NCI-H1930 (cell line): ENCODE results near the gene OVAAL.
"Not testable (repeated sequence)": the region's sequence is repeated elsewhere in the genome, so short reads cannot be mapped to it uniquely, and the experiment has no call there.

ENCODE experiments used
- DNase-seq, 2 experiments: peaks; one replicate each; lab custom pipeline; 2025; lab: John Stamatoyannopoulos, UW

The OVAAL gene

DNA sequence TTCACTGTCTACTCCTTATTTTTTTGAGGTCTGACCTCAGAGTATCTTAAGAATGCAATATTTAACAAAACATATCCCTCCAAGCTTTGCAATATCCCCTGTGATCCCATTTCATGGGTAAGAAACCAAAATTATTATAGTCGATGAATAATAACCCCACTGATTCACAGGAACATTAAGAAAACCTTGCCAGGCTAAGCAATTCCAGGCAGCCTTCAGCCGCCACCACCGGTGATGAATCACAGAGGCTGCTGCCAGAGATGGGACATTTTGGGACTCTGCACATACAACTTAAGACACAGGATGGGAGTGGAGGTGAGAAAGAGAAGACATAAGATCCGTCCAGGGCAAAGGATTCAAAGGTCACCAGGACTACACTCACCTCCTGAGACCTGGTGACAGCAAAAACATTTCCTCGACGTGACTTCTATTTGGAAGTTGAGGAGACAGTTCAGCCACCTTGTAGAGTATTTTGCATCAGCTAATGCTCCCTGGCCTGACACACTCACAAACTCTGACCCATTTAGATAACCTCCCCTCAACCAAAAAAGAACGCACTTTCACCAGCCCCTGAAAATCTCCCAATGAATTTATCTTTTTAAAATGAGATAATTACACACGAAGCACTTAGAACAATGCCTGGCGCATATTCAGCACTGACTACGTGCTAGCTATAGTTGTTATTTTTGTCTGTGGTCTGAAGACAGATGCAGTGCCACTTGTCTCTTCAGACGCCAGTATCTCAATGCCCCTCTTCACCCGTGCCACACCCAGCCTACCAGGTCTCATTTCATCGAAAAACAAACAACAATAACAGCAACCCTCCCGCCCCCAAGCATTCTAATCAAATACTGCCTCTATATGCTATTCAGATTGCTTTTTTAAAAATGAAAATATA lies 17.8 kb upstream of the OVAAL start:
- DNase-seq: no peak

DNA sequence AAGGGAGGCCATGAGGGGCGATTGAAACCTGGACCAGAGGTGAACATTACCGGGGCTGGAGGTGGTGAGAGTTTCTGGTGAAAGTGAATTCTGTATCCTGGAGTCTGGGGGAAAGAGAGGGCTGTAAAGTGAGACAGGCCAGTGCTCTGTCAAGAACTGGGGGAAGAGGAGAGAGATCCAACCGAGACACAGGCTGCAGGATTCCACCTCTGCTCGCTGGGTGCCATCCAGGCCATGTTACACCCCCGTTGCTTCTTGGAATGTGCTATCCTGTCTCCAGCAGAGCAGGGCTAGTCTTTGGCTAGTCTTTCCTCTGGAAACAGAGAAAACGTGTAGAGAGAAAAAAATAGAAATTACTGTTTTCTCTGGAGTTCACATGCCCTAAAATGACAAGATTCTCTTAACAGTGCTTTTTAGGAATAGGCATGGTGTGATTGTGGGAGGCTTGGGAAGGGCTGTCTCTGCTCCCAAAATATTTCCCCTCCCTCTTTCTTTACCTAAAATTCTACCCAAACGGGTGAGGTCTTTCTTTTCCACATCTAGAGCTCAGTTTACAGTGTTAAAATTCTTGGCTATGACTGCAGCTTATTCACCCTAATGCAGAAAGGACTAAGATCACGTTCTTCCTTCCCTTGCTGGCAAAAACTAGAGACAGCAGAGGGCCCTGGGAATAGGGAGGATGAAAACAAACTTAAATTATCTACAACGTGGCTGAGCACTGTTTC lies 16.5 kb upstream of the OVAAL start:
- no peak for DNase-seq

DNA sequence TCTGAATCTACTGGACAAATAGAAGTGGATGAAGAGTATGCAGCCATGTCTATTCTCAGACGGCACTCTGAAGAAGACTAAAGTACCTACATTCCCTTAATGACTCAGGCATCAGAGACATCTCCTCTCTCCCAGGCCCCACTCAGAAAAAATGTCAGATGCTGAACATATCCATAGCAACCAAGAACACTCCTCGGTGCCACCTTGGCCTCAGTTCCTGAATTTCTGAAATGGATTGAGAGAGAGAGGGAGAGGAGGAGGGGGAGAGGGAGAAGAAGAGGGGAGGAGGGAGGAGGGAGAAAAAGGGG lies 16.0 kb upstream of the OVAAL start:
- no peak for DNase-seq

DNA sequence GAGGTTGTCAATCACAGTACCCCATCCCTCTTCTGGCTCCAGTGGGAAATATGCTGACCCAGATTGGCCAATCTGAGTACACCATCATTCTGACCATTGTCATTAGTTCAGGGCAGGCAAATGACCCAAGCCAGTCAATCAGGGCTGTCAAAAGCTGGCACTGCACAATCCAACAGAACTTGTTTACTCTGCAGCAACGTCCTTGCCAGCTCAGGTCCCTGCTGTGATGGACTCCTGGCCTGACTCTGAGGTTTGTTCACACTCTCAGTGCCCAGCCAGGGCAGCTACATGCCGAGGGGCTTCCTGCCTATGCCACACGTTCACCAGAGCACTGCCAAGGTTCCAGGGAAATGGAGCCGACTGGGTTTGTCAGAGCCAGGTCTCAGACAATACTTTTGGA lies 14.7 kb upstream of the OVAAL start:
- DNase-seq: no peak

DNA sequence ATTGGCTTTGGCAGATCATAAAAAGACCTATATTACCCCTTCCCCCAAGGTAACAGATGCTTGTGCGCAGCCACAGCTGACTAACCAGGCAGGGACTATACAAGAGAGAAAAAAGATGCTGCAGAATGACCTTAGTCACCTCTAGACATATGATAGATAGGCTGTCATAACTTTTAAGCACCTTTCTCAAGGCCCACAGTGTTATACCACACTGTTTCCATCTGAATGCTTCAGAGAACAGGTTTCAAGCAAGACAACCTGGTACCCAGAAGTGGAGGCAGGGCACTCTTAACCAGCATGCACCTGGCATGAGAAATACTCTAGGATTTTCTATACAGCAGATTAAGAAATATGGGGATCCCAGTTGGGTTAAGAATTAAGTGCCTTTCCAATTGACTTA lies 12.8 kb upstream of the OVAAL start:
- no peak for DNase-seq

DNA sequence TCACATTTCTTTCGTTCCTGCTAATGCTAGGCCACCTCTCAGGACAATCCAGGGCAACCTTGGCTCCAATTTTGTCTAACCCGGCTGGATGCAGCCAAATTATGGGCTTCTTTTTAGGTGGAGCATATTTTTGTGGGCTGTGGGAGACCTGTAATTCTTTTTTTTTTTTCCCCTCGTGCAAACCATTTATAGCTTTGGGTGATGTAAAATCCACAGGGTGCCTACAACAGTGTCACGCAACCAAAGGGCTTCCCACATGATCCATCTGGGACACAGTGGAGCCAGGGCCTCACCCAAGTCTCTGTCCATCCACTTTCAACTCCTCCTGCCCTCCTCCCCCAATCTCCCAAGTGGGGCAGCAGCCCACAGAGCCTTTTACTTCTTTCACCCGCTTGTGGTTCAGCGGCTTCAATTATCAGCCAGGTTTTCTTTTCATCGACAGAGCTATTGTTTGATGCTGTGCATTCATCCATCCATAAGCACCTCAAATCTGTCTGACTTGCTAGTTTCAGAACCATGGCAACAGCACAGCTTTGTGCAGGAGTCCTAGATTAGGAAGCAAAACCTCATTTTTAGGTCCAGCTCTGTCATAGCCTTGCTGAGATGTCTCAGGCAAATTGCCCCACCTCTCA lies 10.0 kb upstream of the OVAAL start:
- no peak for DNase-seq

DNA sequence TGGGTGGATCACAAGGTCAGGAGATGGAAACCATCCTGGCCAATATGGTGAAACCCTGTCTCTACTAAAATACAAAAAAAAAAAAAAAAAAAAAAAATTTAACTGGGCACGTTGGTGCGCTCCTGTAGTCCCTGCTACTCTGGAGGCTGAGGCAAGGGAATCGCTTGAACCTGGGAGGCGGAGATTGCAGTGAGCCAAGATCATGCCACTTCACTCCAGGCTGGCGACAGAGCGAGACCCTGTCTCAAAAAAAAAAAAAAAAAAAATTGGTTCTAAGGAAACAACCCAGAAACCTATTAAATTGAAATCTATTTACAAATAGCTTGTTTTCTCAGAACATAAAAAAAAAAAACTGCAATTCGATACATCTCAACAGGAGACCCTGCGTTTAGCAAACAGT lies 9.0 kb upstream of the OVAAL start:
- DNase-seq: not testable (repeated sequence)

DNA sequence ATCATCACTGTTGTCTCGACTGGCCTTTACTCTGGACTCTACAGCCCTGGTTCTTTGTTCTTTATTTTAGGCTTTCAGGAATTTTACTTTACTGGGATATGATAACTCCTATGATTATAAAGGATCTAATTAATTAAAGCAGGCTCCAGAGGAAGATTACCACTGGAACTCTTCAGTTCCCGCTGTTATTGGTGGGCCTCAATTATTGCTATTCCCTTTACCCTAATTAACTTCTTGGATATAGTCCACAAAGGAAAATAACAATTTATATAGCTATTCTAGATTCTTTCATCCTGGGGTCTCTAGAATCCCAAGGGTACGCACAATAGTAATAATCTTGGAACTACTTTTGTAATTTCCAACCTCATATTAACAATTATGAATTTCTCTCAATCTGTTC lies 8.5 kb upstream of the OVAAL start:
- DNase-seq: no peak

DNA sequence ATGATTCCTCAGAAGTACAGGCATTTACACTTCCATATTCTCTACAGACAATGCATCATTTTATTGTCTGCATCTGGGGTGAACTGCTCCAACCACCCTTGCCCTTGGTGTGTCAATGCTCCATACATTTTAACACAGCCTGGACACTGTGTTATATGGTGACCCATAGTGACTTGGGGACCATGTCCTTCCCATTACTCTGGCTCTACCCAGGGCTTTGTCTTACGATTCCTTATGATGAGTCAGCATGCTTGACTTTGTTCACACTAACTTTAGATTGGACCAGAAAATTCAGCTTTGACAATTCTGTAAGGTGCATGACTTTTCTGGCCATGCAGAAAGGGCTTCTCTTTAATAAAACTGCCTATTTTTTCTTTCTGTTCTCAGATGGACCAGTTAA lies 6.8 kb upstream of the OVAAL start:
- DNase-seq: no peak

DNA sequence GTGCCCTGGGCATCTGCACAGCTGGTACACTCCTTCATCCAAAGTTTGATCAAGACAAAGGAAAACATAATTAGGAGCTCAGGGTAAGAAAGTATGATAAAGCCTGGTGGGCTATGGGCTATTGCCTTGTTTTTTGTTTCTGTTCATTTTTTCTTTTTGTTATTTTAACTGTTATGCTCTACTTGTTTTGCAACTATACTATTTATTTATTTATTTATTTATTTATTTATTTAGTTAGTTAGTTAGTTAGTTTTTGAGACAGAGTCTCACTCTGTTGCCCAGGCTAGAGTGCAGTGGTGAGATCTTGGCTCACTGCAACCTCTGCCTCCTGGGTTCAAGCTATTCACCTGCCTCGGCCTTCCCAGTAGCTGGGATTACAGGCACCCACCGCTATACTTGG lies 5.7 kb upstream of the OVAAL start:
- DNase-seq: not testable (repeated sequence)

DNA sequence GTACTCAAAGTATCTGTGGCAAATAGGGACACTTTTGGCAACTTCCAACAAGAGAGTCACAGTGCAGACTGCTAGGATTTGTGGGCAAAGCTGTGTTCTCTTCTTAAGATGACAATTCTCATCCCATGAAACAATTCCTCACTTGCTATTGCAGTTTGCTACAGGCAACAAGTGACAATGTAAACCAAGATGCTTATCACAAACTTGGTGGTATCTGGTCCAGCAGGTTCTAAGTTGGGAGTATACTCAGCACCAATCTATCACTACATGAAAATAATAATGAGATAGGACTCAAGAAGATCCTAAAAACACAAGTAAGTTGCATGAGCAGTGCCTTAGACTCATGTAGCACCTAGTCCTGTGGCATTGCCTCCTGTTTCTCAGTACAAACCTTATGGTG lies 3.4 kb upstream of the OVAAL start:
- DNase-seq: no peak

DNA sequence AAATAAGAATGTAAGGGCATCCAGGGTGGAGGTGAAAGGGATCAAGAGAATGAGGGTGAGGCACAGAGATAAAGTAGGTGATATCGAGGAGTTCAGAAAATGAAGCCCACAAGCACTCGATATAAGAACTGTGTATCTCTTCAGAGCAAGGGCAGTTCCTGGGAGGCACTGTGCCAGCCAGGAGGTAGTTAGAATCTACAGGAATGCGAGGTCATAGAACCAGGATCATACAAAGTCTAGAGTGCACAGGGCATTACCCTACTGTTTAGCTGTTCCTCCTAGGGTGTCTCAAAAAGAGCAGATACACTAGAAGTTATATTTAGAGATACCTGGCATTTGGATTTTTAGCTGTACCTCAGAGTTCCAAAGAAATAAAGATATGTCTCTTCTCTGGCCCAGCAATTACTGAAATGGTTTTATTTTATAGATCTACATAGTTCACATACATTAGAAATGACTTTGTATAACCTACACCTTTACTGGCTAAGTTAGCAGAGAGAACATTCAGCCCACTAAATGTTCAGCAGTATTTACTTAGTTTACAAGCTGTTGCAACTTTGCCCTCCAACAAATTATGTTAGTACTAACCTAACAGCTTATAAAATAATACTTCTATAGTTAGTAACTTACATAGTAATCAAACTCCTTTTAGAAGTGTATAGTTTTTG lies 1.6 kb downstream of the OVAAL start:
- DNase-seq: no peak

DNA sequence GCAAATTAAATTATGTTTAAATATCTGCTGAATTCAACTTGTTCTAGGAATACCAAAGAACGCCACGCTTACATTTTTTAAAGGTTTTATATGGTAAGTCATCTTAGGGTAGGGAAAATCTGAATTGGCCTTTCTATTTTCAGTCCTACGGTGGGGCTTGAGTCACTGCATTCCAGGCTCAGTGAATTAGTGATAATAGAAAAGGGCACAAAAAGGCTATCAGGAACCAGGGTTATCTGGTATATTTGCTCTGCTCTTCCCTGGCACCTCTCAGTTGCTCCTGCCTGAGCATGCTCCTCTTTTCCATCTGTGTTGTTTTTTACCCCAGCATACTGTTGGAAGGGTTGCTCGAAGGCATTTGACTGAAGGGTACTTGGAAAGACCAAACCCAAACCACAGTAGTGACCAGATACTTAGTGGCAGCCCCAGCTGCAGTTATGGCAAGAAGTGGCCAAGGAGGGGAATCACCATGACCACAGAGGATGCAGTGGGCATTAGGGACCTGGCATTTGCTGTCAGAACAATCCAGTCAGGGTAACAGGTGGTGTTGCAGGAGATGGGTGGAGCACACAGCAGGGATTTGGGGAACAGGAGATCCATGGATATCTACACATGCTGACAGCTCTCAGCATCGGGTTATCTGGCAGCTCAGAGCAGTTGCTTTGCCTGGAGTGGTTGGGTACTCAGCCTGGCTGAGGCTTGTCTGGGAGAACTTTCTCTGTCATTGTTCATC lies 2.3 kb downstream of the OVAAL start:
- no peak for DNase-seq

DNA sequence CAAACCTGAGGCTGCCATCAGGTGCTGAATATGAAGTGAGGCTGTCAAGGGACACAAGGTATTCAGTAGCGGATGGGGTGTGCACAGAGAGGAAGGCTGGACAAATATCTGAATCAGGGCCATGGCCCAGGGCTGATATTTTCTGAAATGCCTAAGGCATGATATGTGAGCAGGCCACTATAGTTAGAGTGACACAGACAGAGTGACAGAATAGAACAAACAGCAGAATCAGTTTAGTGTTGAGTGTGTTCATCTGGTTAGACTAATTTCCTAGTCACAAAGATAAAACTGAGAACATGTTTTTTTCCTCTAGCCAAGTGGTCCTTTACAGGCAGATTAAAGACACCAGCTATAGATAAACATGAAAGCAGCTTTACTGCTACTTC lies 3.9 kb downstream of the OVAAL start:
- no peak for DNase-seq

DNA sequence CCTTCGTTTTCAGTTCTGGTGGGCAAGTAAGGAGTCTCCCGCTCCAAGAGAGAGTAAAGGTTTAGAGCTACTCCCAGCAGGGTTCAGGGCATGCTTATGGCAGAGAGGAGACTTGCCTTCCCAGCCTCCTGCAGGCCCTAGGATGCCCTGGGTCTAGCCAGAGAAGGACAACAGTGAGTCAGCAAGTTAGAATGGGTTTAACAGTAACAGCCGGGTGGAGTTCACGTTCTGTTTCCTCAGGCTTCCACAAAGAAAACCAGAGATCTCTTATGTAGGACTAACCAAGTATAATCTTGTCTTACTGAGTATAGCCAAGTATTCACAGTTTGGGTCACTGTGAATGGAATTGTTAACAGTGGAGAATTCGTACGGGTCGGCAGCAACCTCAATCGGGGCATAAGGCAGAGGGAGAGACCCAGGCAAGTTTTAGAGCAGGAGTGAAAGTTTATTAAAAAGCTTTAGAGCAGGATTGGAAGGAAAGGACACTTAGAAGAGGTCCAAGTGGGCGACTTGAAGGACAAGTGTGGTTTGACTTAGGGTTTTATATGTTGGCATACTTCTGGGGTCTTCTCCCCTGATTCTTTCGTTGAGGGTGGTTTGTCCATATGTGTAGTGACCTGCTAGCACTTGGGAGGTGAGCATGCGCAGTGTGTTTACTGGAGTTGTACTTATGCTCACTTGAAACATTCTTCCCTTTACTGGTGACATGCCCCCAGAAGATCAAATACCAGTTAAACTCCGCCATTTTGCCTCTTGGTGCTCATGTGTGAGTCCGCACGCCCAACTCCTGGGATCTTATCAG lies 4.5 kb downstream of the OVAAL start:
- no peak for DNase-seq

DNA sequence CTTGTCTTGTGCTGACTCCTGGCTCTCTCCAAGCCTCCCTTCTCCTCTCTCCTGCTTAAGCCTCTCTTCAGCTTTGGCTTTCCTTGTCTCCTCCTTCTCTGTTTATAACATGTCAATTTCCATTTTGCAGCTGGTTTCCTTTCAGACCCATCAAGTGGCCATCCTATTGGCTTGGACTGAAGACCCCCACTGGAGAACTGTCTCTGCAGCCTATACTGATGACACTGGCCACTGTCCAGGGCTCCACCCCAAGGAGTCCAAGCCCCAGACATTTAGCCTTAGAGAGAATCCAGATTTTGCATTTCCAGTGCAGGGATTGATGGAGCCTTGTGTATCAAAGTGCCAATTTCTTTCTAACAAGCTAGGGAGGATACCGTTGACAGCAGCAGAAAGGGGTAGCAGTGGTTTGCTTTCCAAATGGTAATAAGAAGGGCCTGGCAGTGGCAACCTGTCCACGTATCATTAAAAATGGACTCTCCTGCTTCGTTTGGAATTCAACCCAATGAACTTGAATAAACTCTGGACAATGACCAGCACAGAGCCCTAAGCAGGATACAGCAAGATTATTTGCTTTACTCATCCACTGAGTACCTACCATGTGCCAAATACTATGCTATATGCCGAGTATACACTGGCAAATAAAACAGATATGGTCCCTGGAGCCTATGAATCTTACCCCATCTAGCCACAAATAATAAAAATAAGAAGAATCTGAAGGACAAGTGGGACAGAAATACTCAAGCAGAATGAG lies 6.5 kb downstream of the OVAAL start:
- DNase-seq: no peak

DNA sequence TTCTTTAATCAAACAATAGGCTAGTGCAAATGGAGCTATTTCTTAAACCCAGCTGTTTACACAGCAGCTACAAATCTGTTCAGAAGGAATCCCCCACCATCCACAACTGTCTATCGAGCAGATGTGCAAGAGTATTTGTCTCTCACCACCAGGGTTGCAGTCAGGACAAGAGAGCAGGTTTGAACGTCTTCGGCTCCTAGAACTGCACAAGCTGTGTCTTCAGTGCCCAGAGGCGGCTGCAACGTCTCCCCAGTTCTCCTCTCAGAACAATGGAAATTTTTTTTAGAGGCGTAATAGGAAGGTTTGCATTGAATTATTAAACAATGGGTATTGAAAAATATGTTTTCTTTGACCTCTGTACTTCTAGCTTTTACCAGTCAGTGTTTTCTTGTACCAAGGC lies 7.3 kb downstream of the OVAAL start:
- no peak for DNase-seq

DNA sequence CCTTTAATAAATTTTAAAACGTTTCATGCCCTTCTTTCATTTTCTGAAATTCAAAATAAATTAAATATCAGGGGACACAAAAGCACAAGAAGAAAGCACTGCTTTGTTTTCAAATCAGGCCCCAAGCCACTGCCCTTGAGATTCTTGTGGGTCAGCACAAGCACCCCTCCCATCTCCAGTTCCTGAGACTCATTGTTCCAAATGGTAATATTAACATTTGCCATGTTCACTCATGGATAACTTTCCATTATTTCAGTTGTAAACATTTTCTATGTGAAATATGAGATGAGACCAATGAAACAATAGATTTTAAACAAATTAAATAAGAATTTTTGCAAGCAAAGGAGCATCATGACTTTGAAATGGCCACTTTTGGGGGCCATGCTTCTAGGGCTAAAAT lies 7.7 kb downstream of the OVAAL start:
- no peak for DNase-seq

DNA sequence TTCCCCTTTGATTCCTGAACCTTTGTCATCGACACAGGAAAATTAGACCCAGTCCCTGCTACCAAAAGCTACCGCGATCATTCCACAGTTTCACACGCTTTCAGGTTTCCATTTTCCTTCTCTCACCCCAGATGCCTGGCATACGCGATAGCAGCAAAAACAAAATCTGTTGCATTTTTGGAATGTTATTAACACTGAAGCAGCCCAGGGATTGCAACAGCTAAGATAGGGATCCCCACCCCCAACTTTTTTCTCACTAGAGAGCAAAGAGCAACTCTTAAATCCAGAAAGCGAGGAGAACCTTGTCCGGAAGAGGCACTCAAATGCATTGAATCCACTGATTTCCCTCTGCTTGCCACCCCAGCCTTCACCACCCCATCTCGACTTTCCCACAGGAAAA lies 8.9 kb downstream of the OVAAL start:
- no peak for DNase-seq

DNA sequence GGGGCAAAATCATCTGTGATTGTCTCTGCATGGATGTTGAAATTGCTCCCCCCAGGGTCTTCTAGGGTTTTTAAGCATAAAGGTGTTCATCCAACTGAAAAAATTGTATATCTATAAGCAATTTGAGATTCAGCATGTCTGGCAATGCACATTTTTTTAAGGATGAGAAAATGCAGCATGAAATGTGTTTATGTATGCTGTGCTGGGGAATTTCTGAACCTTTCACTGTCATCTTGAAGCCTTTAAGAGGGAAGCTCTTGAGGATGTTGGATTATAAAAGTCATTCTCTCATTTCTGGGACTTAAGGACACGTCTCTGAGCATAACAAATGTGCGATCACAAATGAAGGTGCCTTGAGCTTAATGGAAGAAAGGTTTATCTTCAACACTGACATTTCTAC lies 9.4 kb downstream of the OVAAL start:
- DNase-seq: no peak
